HUDEP-2 (cell line): ENCODE measurements around the gene PSME2.

Experiments
- DNase-seq, 76 experiments: peaks; one replicate each; lab custom pipeline; 2025; ENCODE audit not compliant: unreplicated experiment in 76 of 76; lab: John Stamatoyannopoulos, UW

Gene PSME2

GRCh38 chr14:24136684-24137528 lies 9.5 kb downstream of the PSME2 start:
- DNase-seq, result no peak

- peak in 74 of 76 experiments; percentile 21 to 95 (median 86) for DNase-seq
Measured at GRCh38 chr14:24135834-24136683, 10.4 kb downstream of the PSME2 start, which contains the start of gene PSME1. PSME1 (plus strand) TSS chr14:24136194; CDS start chr14:24136263, 69 bp downstream.

- DNase-seq, result no peak
Measured at GRCh38 chr14:24135584-24135833, 10.9 kb downstream of the PSME2 start.

- no peak for DNase-seq
Measured at GRCh38 chr14:24133735-24134134, 12.7 kb downstream of the PSME2 start.

GRCh38 chr14:24132976-24133375 lies 13.4 kb downstream of the PSME2 start:
- no peak for DNase-seq

GRCh38 chr14:24132061-24132685 lies 14.2 kb downstream of the PSME2 start:
- no peak for DNase-seq

- DNase-seq, result no peak
Measured at GRCh38 chr14:24131549-24131966, 14.9 kb downstream of the PSME2 start.

GRCh38 chr14:24130717-24131548 lies 15.5 kb downstream of the PSME2 start:
- peak in 1 of 76 experiments; percentile 9 for DNase-seq

GRCh38 chr14:24130380-24130716 lies 16.1 kb downstream of the PSME2 start, which contains the start of gene FITM1:
FITM1 (plus strand) TSS chr14:24130659; CDS start chr14:24131564, 905 bp downstream.
- DNase-seq, result no peak

- DNase-seq, result no peak
Measured at GRCh38 chr14:24129410-24129998, 16.9 kb downstream of the PSME2 start.

- no peak for DNase-seq
Measured at GRCh38 chr14:24127673-24128072, 18.7 kb downstream of the PSME2 start.

GRCh38 chr14:24126939-24127338 lies 19.5 kb downstream of the PSME2 start:
- no peak for DNase-seq

GRCh38 chr14:24123424-24124417 lies 22.7 kb downstream of the PSME2 start:
- DNase-seq, result peak in 75 of 76 experiments; percentile 40 to 91 (median 72)

- DNase-seq, result peak in 6 of 76 experiments; percentile 14 to 82 (median 26)
Measured at GRCh38 chr14:24122898-24123297, 23.5 kb downstream of the PSME2 start.

- DNase-seq, result peak in 14 of 76 experiments; percentile 1 to 33 (median 15)
Measured at GRCh38 chr14:24122416-24122815, 24.0 kb downstream of the PSME2 start.

- DNase-seq, result no peak
Measured at GRCh38 chr14:24121210-24121609, 25.2 kb downstream of the PSME2 start.

- no peak for DNase-seq
Measured at GRCh38 chr14:24119691-24120090, 26.7 kb downstream of the PSME2 start.

- DNase-seq, result no peak
Measured at GRCh38 chr14:24117179-24117578, 29.2 kb downstream of the PSME2 start.
